Activated naive CD8-positive, alpha-beta T cell treated with anti-CD3 and anti-CD28 coated beads, Interleukin-2, amount 50 U/mL, for 16 hours (primary cell): ENCODE measurements around the gene CRX.
"Not testable (repeated sequence)": the region's sequence is repeated elsewhere in the genome, so short reads cannot be mapped to it uniquely, and the experiment has no call there.

Experiments used
- DNase-seq: peaks from one replicate; pipeline ENCODE4 v3.0.0-alpha.2; 2020; ENCODE audit warnings: low read depth, low spot score

The CRX gene

GRCh38 chr19:47821460-47822020 lies at the start of gene CRX:
TSS of gene CRX (plus strand) at chr19:47821937. CDS start at chr19:47834444, 12,507 bp downstream.
- no peak for DNase-seq

GRCh38 chr19:47776568-47776967 lies 45.2 kb upstream of the CRX start:
- no peak for DNase-seq

- DNase-seq: not testable (repeated sequence)
Measured at GRCh38 chr19:47777245-47778048, 44.3 kb upstream of the CRX start.

GRCh38 chr19:47778049-47778953 lies 43.4 kb upstream of the CRX start, which contains the start of gene SELENOW:
TSS of gene SELENOW (plus strand) at chr19:47778703. CDS start at chr19:47778786, 83 bp downstream.
- DNase-seq: peak; percentile 52

- no peak for DNase-seq
Measured at GRCh38 chr19:47778954-47779351, 42.8 kb upstream of the CRX start.

- no peak for DNase-seq
Measured at GRCh38 chr19:47779524-47780214, 42.1 kb upstream of the CRX start.

GRCh38 chr19:47780215-47780551 lies 41.6 kb upstream of the CRX start:
- DNase-seq: no peak

GRCh38 chr19:47781590-47782262 lies 40.0 kb upstream of the CRX start:
- DNase-seq: no peak

GRCh38 chr19:47786566-47786965 lies 35.2 kb upstream of the CRX start:
- no peak for DNase-seq

GRCh38 chr19:47787307-47787706 lies 34.4 kb upstream of the CRX start:
- not testable (repeated sequence) for DNase-seq

GRCh38 chr19:47789811-47790210 lies 31.9 kb upstream of the CRX start:
- DNase-seq: not testable (repeated sequence)

- peak; percentile 72 for DNase-seq
Measured at GRCh38 chr19:47790398-47790814, 31.3 kb upstream of the CRX start.

GRCh38 chr19:47792616-47793015 lies 29.1 kb upstream of the CRX start:
- no peak for DNase-seq

- DNase-seq: no peak
Measured at GRCh38 chr19:47794526-47794925, 27.2 kb upstream of the CRX start.

- DNase-seq: no peak
Measured at GRCh38 chr19:47796785-47797184, 25.0 kb upstream of the CRX start.

GRCh38 chr19:47797996-47798903 lies 23.5 kb upstream of the CRX start:
- no peak for DNase-seq

GRCh38 chr19:47798904-47799266 lies 22.9 kb upstream of the CRX start:
- no peak for DNase-seq

GRCh38 chr19:47801270-47801669 lies 20.5 kb upstream of the CRX start:
- DNase-seq: no peak

GRCh38 chr19:47802521-47803043 lies 19.2 kb upstream of the CRX start:
- DNase-seq: no peak

- DNase-seq: not testable (repeated sequence)
Measured at GRCh38 chr19:47803148-47803547, 18.6 kb upstream of the CRX start.
